HCT116 (cell line): ENCODE results near the gene KNDC1. TPM values are rescaled to one million over a fixed set of nuclear protein-coding genes. Genes with fewer than 3 reads are reported as not detected.

ENCODE experiments used
- ATAC-seq: fragments of 200-7000 bp; cut with Tn5 transposase; 2 replicates; pipeline ENCODE4 v1.9.1; 2020; ENCODE audit warnings: mild to moderate bottlenecking, moderate library complexity
- BruUV-seq: library from RNA; stranded (reverse); fragments of 400-500 nt; replicated peaks from 2 replicates; lab custom pipeline; 2021; lab: Mats Ljungman, UMichigan
- CTCF ChIA-PET: fragments of 300-600 bp; sonication (Branson Sonifier 250); formaldehyde crosslinking; loops from one replicate; lab custom pipeline; 2021; ENCODE audit warnings: antibody characterized with exemption; lab: Charles Lee
- POLR2A ChIA-PET: fragments of 300-600, 350-600 bp; sonication (Branson Sonifier 250); formaldehyde crosslinking; loops from one replicate; lab custom pipeline; 2021; ENCODE audit warnings: antibody characterized with exemption; lab: Charles Lee
- RAD21 ChIA-PET, 2 experiments: fragments of 300-600 bp; sonication (Branson Sonifier 250); formaldehyde crosslinking; loops; one replicate each; lab custom pipeline; 2023; ENCODE audit warnings: low total read pairs in 2 of 2; ENCODE audit not compliant: uncharacterized antibody in 2 of 2, unreplicated experiment in 2 of 2, low non-redundant PET in 1 of 2; lab: Charles Lee
- DNase-seq: peaks from one replicate; pipeline ENCODE4 v3.0.0-alpha.2; 2010; ENCODE audit warnings: low read depth, low spot score
- H2AFZ ChIP-seq: fragments of 200-600 bp; shearing (Covaris generic), sonication (generic); 2 replicates; pipeline ENCODE4 v1.6.1; 2017; ENCODE audit warnings: low read depth, mixed run types, mixed read lengths, antibody characterized with exemption, low read length; ENCODE audit not compliant: poor library complexity, severe bottlenecking
- H3K27ac ChIP-seq: 2 replicates; pipeline ENCODE4 v1.5.1; 2012; ENCODE audit warnings: low read depth, low read length
- H3K27me3 ChIP-seq: fragments of 200-600 bp; sonication (generic); 2 replicates; pipeline ENCODE4 v1.6.1; 2016; ENCODE audit warnings: mixed run types, low read length, mixed read lengths; ENCODE audit not compliant: insufficient read depth
- H3K36me3 ChIP-seq, 2 experiments: fragments of 200-500 bp in 1 of 2; fragments of 200-600 bp in 1 of 2; sonication (Bioruptor generic) in 1 of 2; sonication (generic) in 1 of 2; 2 replicates each; pipeline versions ENCODE4 v1.5.1 to v1.6.1; 2014 to 2016; ENCODE audit warnings: low read length in 2 of 2, inconsistent platforms in 1 of 2, mixed read lengths in 1 of 2, mixed run types in 1 of 2; ENCODE audit not compliant: insufficient read depth in 2 of 2, control insufficient read depth in 1 of 2
- H3K4me1 ChIP-seq, 2 experiments: fragments of 200-600 bp in 1 of 2; sonication (generic) in 1 of 2; 2 replicates each; pipeline versions ENCODE4 v1.5.1 to v1.6.1; 2012 to 2017; ENCODE audit warnings: low read length in 2 of 2, inconsistent platforms in 1 of 2, mild to moderate bottlenecking in 1 of 2, mixed read lengths in 1 of 2, mixed run types in 1 of 2, moderate library complexity in 1 of 2; ENCODE audit not compliant: insufficient read depth in 2 of 2, control insufficient read depth in 1 of 2
- H3K4me2 ChIP-seq: fragments of 200-600 bp; sonication (generic); 2 replicates; pipeline ENCODE4 v1.6.1; 2017; ENCODE audit warnings: mixed run types, low read length, mixed read lengths
- H3K4me3 ChIP-seq, 2 experiments: fragments of 200-600 bp in 1 of 2; sonication (generic) in 1 of 2; replicated peaks in 1 of 2; 2 replicates each; pipeline ENCODE4 v1.5.1; 2011 to 2016; ENCODE audit warnings: low read length in 2 of 2, control low read depth in 1 of 2, low read depth in 1 of 2, mild to moderate bottlenecking in 1 of 2, mixed read lengths in 1 of 2, mixed run types in 1 of 2
- H3K79me2 ChIP-seq: fragments of 200-600 bp; sonication (generic); 2 replicates; pipeline ENCODE4 v1.6.1; 2017; ENCODE audit warnings: mild to moderate bottlenecking, mixed run types, low read length, moderate library complexity, mixed read lengths; ENCODE audit not compliant: insufficient read depth
- H3K9ac ChIP-seq: fragments of 200-600 bp; sonication (generic); 2 replicates; pipeline ENCODE4 v1.6.1; 2016; ENCODE audit warnings: low read length, mixed read lengths
- H3K9me2 ChIP-seq: fragments of 200-600 bp; sonication (generic), shearing (Covaris generic); 2 replicates; pipeline ENCODE4 v1.6.1; 2017; ENCODE audit warnings: mixed run types, mild to moderate bottlenecking, moderate library complexity; ENCODE audit not compliant: insufficient read depth
- H3K9me3 ChIP-seq, 2 experiments: fragments of 200-500 bp in 1 of 2; fragments of 200-600 bp in 1 of 2; sonication (Bioruptor generic) in 1 of 2; sonication (generic) in 1 of 2; 2 replicates each; pipeline ENCODE4 v1.6.1; 2014 to 2017; ENCODE audit warnings: low read length in 2 of 2, mixed read lengths in 2 of 2, inconsistent platforms in 1 of 2, low read depth in 1 of 2, mild to moderate bottlenecking in 1 of 2, mixed run types in 1 of 2, moderate library complexity in 1 of 2; ENCODE audit not compliant: control insufficient read depth in 1 of 2, insufficient read depth in 1 of 2
- H4K20me1 ChIP-seq: fragments of 200-600 bp; sonication (generic), shearing (Covaris generic); 2 replicates; pipeline ENCODE4 v1.6.1; 2017; ENCODE audit warnings: mixed run types, mild to moderate bottlenecking, moderate library complexity; ENCODE audit not compliant: insufficient read depth
- CBX3 ChIP-seq: IDR thresholded peaks from 2 replicates; pipeline ENCODE4 v1.6.1; 2012; ENCODE audit warnings: low read depth
- CEBPB ChIP-seq: IDR thresholded peaks from 2 replicates; pipeline ENCODE4 v1.6.1; 2012; ENCODE audit warnings: low read depth
- EZH2phosphoT487 ChIP-seq: fragments of 200-600 bp; IDR thresholded peaks from 2 replicates; pipeline ENCODE4 v1.6.1; 2018; ENCODE audit warnings: antibody characterized with exemption, borderline replicate concordance
- FOSL1 ChIP-seq: IDR thresholded peaks from 2 replicates; pipeline ENCODE4 v1.6.1; 2012; ENCODE audit warnings: low read depth
- SIN3A ChIP-seq: IDR thresholded peaks from 2 replicates; pipeline ENCODE4 v1.6.1; 2012; ENCODE audit warnings: low read depth
- SP1 ChIP-seq: IDR thresholded peaks from 2 replicates; pipeline ENCODE4 v1.6.1; 2012; ENCODE audit warnings: low read depth
- SRF ChIP-seq: IDR thresholded peaks from 2 replicates; pipeline ENCODE4 v1.6.1; 2012; ENCODE audit warnings: low read depth
- YY1 ChIP-seq: IDR thresholded peaks from 2 replicates; pipeline ENCODE4 v1.6.1; 2011; ENCODE audit warnings: low read length, low read depth, moderate library complexity, mild to moderate bottlenecking; ENCODE audit not compliant: insufficient replicate concordance; ENCODE audit errors: extremely low read depth
- ZFX ChIP-seq: fragments of 450-650 bp; IDR thresholded peaks from 2 replicates; pipeline ENCODE4 v1.6.1; 2017
- ZNF274 ChIP-seq: fragments of 200-500 bp; sonication (Bioruptor generic); IDR thresholded peaks from 2 replicates; pipeline ENCODE4 v1.6.1; 2014; ENCODE audit warnings: mild to moderate bottlenecking, low read depth, low read length, inconsistent platforms
- intact Hi-C: fragments of 100-400 bp; cut with micrococcal nuclease; formaldehyde crosslinking; loops from 2 replicates; pipeline ENCODE4 v1.10.0; 2022
- total RNA-seq: library from RNA; stranded (reverse); gene quantifications from one replicate; pipeline ENCODE4 v1.2.1, GENCODE V29; 2021; ENCODE audit not compliant: unreplicated experiment
- TF ChIP-seq, protein P1 (sequence below): IDR thresholded peaks from 2 replicates; pipeline ENCODE4 v1.6.1; 2012; ENCODE audit warnings: low read depth

KNDC1 gene
- total RNA-seq, 1 experiment from 2014 or later = 3.6 TPM

DNA sequence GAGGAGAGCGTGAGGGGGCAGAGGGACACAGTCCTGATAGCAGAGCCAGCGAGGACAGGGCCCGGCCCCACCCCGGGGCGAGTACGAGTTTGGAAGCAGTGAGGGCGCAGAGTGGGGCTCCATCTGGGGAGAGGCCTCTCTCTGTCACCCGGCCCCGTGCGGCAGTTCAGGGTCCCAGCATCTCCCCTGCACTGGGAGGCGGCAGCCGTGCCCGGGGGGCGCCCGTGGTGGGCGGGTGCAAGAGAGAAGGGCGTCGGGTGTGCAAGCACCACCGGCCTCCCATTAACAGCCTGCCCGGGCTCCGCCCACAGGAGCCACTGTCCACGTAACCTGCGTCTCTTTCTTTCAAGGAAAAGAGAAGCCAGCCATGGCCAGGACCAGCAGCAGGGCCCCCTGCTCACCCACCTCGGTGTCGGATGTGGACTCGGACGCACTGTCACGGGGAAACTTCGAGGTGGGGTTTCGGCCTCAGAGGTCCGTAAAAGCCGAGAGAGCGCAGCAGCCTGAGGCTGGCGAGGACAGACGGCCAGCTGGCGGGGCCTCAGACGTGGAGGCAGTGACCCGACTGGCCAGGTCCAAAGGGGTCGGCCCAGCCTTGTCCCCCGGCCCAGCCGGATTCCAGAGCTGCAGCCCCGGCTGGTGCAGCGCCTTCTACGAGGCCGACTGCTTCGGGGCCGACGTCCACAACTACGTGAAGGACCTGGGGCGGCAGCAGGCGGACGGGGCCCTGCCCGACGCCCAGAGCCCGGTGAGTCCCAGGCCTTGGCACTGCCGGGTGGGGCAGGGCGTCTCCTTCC, 41.3 kb downstream of the KNDC1 start:
- RAD21 ChIA-PET = no interaction called here
- Histone ChIP-seq H3K9ac (no peak overlapping the region), H3K27ac (no peak overlapping the region), H4K20me1 (no peaks in the 10 kb centered on the region), H3K4me3 (no peak overlapping the region), H3K4me2 (no peak overlapping the region), H3K27me3 (no peaks in the 10 kb centered on the region), H2AFZ (no peak overlapping the region), H3K9me2 (no peaks in the 10 kb centered on the region), H3K36me3 (no peaks in the 10 kb centered on the region), H3K4me1 (no peaks in the 10 kb centered on the region), H3K79me2 (no peaks in the 10 kb centered on the region), H3K9me3 (no peaks in the 10 kb centered on the region)
- DNase-seq (no peak), ATAC-seq (no peak)
- no TSS peak for BruUV-seq
- no peak for TF ChIP-seq FOSL1
- no peak for TF ChIP-seq YY1
- no peak for TF ChIP-seq SP1
- no peak for TF ChIP-seq CEBPB
- TF ChIP-seq CBX3 = no peak
- TF ChIP-seq SIN3A = no peak
- TF ChIP-seq SRF = no peak
- no peak for TF ChIP-seq ZNF274
- TF ChIP-seq, protein P1, sequence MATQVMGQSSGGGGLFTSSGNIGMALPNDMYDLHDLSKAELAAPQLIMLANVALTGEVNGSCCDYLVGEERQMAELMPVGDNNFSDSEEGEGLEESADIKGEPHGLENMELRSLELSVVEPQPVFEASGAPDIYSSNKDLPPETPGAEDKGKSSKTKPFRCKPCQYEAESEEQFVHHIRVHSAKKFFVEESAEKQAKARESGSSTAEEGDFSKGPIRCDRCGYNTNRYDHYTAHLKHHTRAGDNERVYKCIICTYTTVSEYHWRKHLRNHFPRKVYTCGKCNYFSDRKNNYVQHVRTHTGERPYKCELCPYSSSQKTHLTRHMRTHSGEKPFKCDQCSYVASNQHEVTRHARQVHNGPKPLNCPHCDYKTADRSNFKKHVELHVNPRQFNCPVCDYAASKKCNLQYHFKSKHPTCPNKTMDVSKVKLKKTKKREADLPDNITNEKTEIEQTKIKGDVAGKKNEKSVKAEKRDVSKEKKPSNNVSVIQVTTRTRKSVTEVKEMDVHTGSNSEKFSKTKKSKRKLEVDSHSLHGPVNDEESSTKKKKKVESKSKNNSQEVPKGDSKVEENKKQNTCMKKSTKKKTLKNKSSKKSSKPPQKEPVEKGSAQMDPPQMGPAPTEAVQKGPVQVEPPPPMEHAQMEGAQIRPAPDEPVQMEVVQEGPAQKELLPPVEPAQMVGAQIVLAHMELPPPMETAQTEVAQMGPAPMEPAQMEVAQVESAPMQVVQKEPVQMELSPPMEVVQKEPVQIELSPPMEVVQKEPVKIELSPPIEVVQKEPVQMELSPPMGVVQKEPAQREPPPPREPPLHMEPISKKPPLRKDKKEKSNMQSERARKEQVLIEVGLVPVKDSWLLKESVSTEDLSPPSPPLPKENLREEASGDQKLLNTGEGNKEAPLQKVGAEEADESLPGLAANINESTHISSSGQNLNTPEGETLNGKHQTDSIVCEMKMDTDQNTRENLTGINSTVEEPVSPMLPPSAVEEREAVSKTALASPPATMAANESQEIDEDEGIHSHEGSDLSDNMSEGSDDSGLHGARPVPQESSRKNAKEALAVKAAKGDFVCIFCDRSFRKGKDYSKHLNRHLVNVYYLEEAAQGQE = no peak
- no peak for TF ChIP-seq EZH2phosphoT487
- TF ChIP-seq ZFX = no peak
- intact Hi-C loops = no loop called here
- POLR2A ChIA-PET = no interaction called here
- CTCF ChIA-PET = no interaction called here
